Right lobe of liver (tissue), 4 donors: ENCODE results near the gene LARP4B.

ENCODE experiments used
- CTCF ChIP-seq, 4 donors: fragments of 200-600 bp in 3 of 4; fragments of 450-650 bp in 1 of 4; IDR thresholded peaks; one replicate each; pipeline versions ENCODE4 v1.5.1 to v1.8.0; 2016 to 2022; ENCODE audit warnings: antibody characterized with exemption in 4 of 4, mild to moderate bottlenecking in 2 of 4
- POLR2A ChIP-seq: fragments of 450-650 bp; IDR thresholded peaks from one replicate; pipeline ENCODE4 v1.6.1; 2017; ENCODE audit warnings: antibody characterized with exemption, mild to moderate bottlenecking
- donor health status: DM: no; HTN: no; CAD: no.
- donor health status: DM: no; HTN: no; CAD: no.
- donor health status: DM: no; HTN: yes; CAD: no.

GRCh38 chr10:828191-828590 lies 103.3 kb downstream of the LARP4B start:
- TF ChIP-seq CTCF (IDR thresholded peaks at IDR 0.05) (no peak), POLR2A (no peak)
